ENCODE results near the gene PRKCA.

DNA sequence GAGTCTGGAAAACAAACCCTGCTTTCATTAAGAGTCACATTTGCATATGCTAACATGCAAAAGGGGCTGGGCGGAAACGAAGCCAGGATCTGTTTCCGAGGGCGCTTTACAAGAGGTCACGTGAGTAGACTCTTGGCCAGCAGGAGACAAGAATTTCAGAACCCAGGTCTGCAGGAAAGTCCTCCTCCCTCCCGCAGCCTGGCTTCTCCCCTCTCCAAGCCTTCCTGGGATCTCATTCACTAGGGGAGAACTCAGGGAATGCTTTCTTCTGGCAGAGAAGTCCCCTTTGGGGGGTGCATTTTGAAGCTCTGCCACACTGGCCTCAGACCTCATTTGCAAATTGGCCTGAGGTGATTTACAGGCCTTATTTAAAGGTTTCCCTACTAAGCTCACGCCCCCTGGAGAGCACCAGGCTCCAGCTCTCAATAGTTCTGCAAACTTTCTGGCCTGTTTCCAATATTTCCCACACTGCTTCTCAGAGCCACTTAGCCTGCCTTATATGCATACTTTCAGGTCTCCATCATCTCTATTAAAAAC lies 475.3 kb downstream of the PRKCA start:
- TF ChIP-seq JUNB (IDR thresholded peaks at IDR 0.05; ENCODE audit: unreplicated experiment): no peak
- TF ChIP-seq, protein P1, sequence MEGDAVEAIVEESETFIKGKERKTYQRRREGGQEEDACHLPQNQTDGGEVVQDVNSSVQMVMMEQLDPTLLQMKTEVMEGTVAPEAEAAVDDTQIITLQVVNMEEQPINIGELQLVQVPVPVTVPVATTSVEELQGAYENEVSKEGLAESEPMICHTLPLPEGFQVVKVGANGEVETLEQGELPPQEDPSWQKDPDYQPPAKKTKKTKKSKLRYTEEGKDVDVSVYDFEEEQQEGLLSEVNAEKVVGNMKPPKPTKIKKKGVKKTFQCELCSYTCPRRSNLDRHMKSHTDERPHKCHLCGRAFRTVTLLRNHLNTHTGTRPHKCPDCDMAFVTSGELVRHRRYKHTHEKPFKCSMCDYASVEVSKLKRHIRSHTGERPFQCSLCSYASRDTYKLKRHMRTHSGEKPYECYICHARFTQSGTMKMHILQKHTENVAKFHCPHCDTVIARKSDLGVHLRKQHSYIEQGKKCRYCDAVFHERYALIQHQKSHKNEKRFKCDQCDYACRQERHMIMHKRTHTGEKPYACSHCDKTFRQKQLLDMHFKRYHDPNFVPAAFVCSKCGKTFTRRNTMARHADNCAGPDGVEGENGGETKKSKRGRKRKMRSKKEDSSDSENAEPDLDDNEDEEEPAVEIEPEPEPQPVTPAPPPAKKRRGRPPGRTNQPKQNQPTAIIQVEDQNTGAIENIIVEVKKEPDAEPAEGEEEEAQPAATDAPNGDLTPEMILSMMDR (conservative IDR thresholded peaks at IDR 0.05; ENCODE audit: low read depth in 2 of 2): no peak
- no peak for TF ChIP-seq STAT1 (IDR thresholded peaks at IDR 0.05; ENCODE audit: unreplicated experiment)
- no peak for TF ChIP-seq EZH2phosphoT487 (IDR thresholded peaks at IDR 0.05; ENCODE audit: unreplicated experiment)
- TF ChIP-seq, protein P2, sequence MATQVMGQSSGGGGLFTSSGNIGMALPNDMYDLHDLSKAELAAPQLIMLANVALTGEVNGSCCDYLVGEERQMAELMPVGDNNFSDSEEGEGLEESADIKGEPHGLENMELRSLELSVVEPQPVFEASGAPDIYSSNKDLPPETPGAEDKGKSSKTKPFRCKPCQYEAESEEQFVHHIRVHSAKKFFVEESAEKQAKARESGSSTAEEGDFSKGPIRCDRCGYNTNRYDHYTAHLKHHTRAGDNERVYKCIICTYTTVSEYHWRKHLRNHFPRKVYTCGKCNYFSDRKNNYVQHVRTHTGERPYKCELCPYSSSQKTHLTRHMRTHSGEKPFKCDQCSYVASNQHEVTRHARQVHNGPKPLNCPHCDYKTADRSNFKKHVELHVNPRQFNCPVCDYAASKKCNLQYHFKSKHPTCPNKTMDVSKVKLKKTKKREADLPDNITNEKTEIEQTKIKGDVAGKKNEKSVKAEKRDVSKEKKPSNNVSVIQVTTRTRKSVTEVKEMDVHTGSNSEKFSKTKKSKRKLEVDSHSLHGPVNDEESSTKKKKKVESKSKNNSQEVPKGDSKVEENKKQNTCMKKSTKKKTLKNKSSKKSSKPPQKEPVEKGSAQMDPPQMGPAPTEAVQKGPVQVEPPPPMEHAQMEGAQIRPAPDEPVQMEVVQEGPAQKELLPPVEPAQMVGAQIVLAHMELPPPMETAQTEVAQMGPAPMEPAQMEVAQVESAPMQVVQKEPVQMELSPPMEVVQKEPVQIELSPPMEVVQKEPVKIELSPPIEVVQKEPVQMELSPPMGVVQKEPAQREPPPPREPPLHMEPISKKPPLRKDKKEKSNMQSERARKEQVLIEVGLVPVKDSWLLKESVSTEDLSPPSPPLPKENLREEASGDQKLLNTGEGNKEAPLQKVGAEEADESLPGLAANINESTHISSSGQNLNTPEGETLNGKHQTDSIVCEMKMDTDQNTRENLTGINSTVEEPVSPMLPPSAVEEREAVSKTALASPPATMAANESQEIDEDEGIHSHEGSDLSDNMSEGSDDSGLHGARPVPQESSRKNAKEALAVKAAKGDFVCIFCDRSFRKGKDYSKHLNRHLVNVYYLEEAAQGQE (IDR thresholded peaks at IDR 0.05; ENCODE audit: unreplicated experiment): no peak
- TF ChIP-seq EZH2 (IDR thresholded peaks at IDR 0.05; ENCODE audit: low read depth, unreplicated experiment): no peak
- 0 out of 2 replicates have a peak, but pooled peaks have one; percentile 26 for TF ChIP-seq POLR2AphosphoS5 (IDR thresholded peaks at IDR 0.05; ENCODE audit: low read depth)
- no peak for TF ChIP-seq CREB1 (CRISPR knock-in tag; IDR thresholded peaks at IDR 0.05; ENCODE audit: low read depth)
- TF ChIP-seq, protein P3, sequence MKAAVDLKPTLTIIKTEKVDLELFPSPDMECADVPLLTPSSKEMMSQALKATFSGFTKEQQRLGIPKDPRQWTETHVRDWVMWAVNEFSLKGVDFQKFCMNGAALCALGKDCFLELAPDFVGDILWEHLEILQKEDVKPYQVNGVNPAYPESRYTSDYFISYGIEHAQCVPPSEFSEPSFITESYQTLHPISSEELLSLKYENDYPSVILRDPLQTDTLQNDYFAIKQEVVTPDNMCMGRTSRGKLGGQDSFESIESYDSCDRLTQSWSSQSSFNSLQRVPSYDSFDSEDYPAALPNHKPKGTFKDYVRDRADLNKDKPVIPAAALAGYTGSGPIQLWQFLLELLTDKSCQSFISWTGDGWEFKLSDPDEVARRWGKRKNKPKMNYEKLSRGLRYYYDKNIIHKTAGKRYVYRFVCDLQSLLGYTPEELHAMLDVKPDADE (IDR thresholded peaks at IDR 0.05): no peak
- peak; percentile 91; the same call in 1 of the 2 replicates for TF ChIP-seq ZNF114 (CRISPR knock-in tag; IDR thresholded peaks at IDR 0.05)
- TF ChIP-seq, protein P4, sequence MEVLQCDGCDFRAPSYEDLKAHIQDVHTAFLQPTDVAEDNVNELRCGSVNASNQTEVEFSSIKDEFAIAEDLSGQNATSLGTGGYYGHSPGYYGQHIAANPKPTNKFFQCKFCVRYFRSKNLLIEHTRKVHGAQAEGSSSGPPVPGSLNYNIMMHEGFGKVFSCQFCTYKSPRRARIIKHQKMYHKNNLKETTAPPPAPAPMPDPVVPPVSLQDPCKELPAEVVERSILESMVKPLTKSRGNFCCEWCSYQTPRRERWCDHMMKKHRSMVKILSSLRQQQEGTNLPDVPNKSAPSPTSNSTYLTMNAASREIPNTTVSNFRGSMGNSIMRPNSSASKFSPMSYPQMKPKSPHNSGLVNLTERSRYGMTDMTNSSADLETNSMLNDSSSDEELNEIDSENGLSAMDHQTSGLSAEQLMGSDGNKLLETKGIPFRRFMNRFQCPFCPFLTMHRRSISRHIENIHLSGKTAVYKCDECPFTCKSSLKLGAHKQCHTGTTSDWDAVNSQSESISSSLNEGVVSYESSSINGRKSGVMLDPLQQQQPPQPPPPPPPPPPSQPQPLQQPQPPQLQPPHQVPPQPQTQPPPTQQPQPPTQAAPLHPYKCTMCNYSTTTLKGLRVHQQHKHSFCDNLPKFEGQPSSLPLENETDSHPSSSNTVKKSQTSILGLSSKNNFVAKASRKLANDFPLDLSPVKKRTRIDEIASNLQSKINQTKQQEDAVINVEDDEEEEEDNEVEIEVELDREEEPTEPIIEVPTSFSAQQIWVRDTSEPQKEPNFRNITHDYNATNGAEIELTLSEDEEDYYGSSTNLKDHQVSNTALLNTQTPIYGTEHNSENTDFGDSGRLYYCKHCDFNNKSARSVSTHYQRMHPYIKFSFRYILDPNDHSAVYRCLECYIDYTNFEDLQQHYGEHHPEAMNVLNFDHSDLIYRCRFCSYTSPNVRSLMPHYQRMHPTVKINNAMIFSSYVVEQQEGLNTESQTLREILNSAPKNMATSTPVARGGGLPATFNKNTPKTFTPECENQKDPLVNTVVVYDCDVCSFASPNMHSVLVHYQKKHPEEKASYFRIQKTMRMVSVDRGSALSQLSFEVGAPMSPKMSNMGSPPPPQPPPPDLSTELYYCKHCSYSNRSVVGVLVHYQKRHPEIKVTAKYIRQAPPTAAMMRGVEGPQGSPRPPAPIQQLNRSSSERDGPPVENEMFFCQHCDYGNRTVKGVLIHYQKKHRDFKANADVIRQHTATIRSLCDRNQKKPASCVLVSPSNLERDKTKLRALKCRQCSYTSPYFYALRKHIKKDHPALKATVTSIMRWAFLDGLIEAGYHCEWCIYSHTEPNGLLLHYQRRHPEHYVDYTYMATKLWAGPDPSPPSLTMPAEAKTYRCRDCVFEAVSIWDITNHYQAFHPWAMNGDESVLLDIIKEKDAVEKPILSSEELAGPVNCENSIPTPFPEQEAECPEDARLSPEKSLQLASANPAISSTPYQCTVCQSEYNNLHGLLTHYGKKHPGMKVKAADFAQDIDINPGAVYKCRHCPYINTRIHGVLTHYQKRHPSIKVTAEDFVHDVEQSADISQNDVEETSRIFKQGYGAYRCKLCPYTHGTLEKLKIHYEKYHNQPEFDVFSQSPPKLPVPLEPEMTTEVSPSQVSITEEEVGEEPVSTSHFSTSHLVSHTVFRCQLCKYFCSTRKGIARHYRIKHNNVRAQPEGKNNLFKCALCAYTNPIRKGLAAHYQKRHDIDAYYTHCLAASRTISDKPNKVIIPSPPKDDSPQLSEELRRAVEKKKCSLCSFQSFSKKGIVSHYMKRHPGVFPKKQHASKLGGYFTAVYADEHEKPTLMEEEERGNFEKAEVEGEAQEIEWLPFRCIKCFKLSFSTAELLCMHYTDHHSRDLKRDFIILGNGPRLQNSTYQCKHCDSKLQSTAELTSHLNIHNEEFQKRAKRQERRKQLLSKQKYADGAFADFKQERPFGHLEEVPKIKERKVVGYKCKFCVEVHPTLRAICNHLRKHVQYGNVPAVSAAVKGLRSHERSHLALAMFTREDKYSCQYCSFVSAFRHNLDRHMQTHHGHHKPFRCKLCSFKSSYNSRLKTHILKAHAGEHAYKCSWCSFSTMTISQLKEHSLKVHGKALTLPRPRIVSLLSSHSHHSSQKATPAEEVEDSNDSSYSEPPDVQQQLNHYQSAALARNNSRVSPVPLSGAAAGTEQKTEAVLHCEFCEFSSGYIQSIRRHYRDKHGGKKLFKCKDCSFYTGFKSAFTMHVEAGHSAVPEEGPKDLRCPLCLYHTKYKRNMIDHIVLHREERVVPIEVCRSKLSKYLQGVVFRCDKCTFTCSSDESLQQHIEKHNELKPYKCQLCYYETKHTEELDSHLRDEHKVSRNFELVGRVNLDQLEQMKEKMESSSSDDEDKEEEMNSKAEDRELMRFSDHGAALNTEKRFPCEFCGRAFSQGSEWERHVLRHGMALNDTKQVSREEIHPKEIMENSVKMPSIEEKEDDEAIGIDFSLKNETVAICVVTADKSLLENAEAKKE (CRISPR knock-in tag; IDR thresholded peaks at IDR 0.05): peak; percentile 95
